HepG2 (cell line): ENCODE data around the gene DQX1. TPM values are rescaled to one million over a fixed set of nuclear protein-coding genes. Genes with fewer than 3 reads are reported as not detected.

Experiments
- CREB1 ChIP-seq, 2 experiments: fragments of 450-650 bp in 1 of 2; IDR thresholded peaks; 2 replicates each; pipeline ENCODE4 v1.6.1; 2016 to 2017; ENCODE audit warnings: control low read depth in 1 of 2, mild to moderate bottlenecking in 1 of 2, missing compliant biosample characterization in 1 of 2, missing genetic modification characterization in 1 of 2
- ISL2 ChIP-seq: sonication (generic); formaldehyde crosslinking; IDR thresholded peaks from 2 replicates; pipeline ENCODE4 v1.5.0; 2020; ENCODE audit warnings: missing genetic modification reagents
- MTA1 ChIP-seq: sonication (generic); formaldehyde crosslinking; IDR thresholded peaks from 2 replicates; pipeline ENCODE4 v1.4.0; 2020; ENCODE audit warnings: missing genetic modification reagents, mild to moderate bottlenecking, borderline replicate concordance
- MYC ChIP-seq: sonication (generic); formaldehyde crosslinking; IDR thresholded peaks from 2 replicates; pipeline ENCODE4 v1.9.0; 2021; ENCODE audit warnings: missing genetic modification reagents, borderline replicate concordance
- NFYC ChIP-seq: IDR thresholded peaks from 2 replicates; pipeline ENCODE4 v1.6.1; 2016; ENCODE audit warnings: missing genetic modification reagents, missing compliant biosample characterization
- SETDB1 ChIP-seq: sonication (generic); formaldehyde crosslinking; IDR thresholded peaks from 2 replicates; pipeline ENCODE4 v1.5.1; 2020; ENCODE audit warnings: missing genetic modification reagents, mild to moderate bottlenecking, borderline replicate concordance
- SMARCC2 ChIP-seq: fragments of 450-650 bp; IDR thresholded peaks from 2 replicates; pipeline ENCODE4 v1.6.1; 2017; ENCODE audit warnings: antibody characterized with exemption, mild to moderate bottlenecking
- SRSF9 ChIP-seq: fragments of 200-400 bp; formaldehyde crosslinking; IDR thresholded peaks from 2 replicates; pipeline ENCODE4 v1.6.1; 2018; ENCODE audit warnings: borderline replicate concordance, mild to moderate bottlenecking, low read depth, low read length; ENCODE audit not compliant: insufficient read depth, poor library complexity, severe bottlenecking
- U2AF1 ChIP-seq: fragments of 200-400 bp; formaldehyde crosslinking; optimal IDR thresholded peaks from 2 replicates; pipeline ENCODE3; 2017; ENCODE audit warnings: mild to moderate bottlenecking, low read depth, low read length
- ZNF383 ChIP-seq: sonication (generic); formaldehyde crosslinking; IDR thresholded peaks from 2 replicates; pipeline ENCODE4 v1.4.0; 2020; ENCODE audit warnings: missing genetic modification reagents, mild to moderate bottlenecking, borderline replicate concordance
- ZNF652 ChIP-seq: IDR thresholded peaks from 2 replicates; pipeline ENCODE4 v1.6.1; 2016; ENCODE audit warnings: low read depth, borderline replicate concordance
- polyA plus RNA-seq, 8 experiments: library from polyadenylated mRNA; depleted of rRNA in 3 of 8; stranded (reverse) in 7 of 8; unstranded in 1 of 8; fragments of >200 nt; fragmentation: Illumina TruSeq in 4 of 8; extraction: Trizol in 4 of 8; gene quantifications; 2 replicates each; pipeline versions ENCODE4 v1.2.1 to v1.2.3, GENCODE V29; 2011 to 2016; ENCODE audit warnings: low read depth in 4 of 8, missing spikeins in 1 of 8, mixed read lengths in 1 of 8; ENCODE audit not compliant: insufficient read depth in 1 of 8
- total RNA-seq, 5 experiments: library from RNA; depleted of rRNA; stranded (reverse); fragments of >200 nt; fragmentation: Illumina TruSeq; extraction: Trizol; gene quantifications; 2 replicates each; pipeline ENCODE4 v1.2.3, GENCODE V29; 2016; ENCODE audit warnings: low read depth in 1 of 5
- TF ChIP-seq, protein P1 (sequence below): sonication (generic); formaldehyde crosslinking; IDR thresholded peaks from one replicate; pipeline ENCODE4 v1.5.1; 2020; ENCODE audit warnings: mild to moderate bottlenecking, missing genetic modification reagents; ENCODE audit errors: not compliant biosample characterization
- TF ChIP-seq, protein P2 (sequence below): IDR thresholded peaks from 2 replicates; pipeline ENCODE4 v1.6.1; 2016; ENCODE audit warnings: control low read depth
- TF ChIP-seq, protein P3 (sequence below): sonication (generic); formaldehyde crosslinking; IDR thresholded peaks from 2 replicates; pipeline ENCODE4 v1.5.0; 2020; ENCODE audit warnings: mild to moderate bottlenecking, missing genetic modification reagents
- TF ChIP-seq, protein P4 (sequence below): sonication (generic); formaldehyde crosslinking; IDR thresholded peaks from 2 replicates; pipeline ENCODE4 v1.8.0; 2022; ENCODE audit warnings: mild to moderate bottlenecking, missing genetic modification reagents, moderate library complexity

The DQX1 gene
- total and polyA plus RNA-seq, 2 of the 13 experiments (the other 11 are each of a cell fraction or from before 2014, with no cell fraction given), result 27.6 to 89.8 TPM

DNA sequence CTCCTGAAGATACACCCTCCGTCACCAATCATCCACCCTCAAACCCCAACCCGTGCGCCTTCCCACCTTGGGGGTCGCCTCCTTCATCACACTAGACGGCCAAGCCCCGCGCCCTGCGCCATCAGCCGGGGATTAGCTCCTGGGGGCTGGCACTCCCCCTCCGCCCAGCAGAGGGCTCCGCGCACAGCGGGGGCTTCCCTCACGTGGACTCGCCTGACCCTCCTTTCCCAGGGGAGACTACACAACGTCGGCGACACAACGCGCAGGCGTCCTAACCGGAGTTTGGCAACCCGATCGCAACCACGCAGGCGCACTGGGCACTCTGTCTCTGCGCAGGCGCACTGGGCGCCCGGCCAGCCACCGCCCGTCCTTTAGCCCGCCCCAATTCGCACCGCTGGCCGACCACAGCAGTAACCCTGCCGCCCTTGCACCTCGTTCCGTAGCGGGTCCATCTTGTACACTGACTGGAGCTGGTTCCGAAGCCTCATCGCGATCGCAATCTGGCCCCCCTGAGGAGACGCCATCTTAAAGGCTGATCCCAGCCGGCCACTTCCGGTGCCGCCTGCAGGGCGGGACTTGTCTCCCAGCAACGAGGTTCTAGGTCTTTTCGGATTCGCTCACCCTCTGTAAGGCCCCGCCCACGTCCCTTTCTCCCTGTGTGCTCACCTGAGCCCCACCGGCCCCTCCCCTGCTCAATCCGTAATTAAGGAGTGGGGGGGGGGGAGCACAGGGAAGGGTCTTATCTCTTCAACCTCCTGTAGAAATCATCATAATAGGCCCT lies 18.7 kb downstream of the DQX1 start, which contains the start of gene PCGF1 (continued):
- TF ChIP-seq, protein P1, sequence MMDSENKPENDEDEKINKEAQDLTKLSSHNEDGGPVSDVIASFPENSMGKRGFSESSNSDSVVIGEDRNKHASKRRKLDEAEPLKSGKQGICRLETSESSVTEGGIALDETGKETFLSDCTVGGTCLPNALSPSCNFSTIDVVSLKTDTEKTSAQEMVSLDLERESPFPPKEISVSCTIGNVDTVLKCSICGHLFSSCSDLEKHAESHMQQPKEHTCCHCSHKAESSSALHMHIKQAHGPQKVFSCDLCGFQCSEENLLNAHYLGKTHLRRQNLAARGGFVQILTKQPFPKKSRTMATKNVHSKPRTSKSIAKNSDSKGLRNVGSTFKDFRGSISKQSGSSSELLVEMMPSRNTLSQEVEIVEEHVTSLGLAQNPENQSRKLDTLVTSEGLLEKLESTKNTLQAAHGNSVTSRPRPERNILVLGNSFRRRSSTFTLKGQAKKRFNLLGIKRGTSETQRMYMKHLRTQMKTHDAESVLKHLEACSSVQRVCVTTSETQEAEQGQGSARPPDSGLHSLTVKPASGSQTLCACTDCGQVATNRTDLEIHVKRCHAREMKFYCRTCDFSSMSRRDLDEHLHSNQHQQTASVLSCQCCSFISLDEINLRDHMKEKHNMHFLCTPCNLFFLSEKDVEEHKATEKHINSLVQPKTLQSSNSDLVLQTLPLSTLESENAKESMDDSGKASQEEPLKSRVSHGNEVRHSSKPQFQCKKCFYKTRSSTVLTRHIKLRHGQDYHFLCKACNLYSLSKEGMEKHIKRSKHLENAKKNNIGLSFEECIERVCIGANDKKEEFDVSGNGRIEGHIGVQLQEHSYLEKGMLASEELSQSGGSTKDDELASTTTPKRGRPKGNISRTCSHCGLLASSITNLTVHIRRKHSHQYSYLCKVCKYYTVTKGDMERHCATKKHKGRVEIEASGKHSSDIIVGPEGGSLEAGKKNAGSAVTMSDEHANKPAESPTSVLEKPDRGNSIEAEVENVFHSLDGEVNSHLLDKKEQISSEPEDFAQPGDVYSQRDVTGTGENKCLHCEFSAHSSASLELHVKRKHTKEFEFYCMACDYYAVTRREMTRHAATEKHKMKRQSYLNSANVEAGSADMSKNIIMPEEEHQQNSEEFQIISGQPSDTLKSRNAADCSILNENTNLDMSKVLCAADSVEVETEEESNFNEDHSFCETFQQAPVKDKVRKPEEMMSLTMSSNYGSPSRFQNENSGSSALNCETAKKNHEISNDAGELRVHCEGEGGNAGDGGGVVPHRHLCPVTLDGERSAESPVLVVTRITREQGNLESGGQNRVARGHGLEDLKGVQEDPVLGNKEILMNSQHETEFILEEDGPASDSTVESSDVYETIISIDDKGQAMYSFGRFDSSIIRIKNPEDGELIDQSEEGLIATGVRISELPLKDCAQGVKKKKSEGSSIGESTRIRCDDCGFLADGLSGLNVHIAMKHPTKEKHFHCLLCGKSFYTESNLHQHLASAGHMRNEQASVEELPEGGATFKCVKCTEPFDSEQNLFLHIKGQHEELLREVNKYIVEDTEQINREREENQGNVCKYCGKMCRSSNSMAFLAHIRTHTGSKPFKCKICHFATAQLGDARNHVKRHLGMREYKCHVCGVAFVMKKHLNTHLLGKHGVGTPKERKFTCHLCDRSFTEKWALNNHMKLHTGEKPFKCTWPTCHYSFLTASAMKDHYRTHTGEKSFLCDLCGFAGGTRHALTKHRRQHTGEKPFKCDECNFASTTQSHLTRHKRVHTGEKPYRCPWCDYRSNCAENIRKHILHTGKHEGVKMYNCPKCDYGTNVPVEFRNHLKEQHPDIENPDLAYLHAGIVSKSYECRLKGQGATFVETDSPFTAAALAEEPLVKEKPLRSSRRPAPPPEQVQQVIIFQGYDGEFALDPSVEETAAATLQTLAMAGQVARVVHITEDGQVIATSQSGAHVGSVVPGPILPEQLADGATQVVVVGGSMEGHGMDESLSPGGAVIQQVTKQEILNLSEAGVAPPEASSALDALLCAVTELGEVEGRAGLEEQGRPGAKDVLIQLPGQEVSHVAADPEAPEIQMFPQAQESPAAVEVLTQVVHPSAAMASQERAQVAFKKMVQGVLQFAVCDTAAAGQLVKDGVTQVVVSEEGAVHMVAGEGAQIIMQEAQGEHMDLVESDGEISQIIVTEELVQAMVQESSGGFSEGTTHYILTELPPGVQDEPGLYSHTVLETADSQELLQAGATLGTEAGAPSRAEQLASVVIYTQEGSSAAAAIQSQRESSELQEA (CRISPR knock-in tag), result peak; percentile 9
- TF ChIP-seq ISL2 (CRISPR knock-in tag) (peak; percentile 94), MYC (CRISPR knock-in tag) (peak; percentile 89), CREB1 (IDR thresholded peaks at IDR 0.05) (0 out of 2 replicates have a peak, but pooled peaks have one; percentile 44), CREB1 (CRISPR knock-in tag; IDR thresholded peaks at IDR 0.05) (peak; percentile 73), ZNF383 (CRISPR knock-in tag) (peak; percentile 97), ZNF652 (no peak), SETDB1 (CRISPR knock-in tag) (no peak), SRSF9 (no peak), U2AF1 (no peak), NFYC (CRISPR knock-in tag) (peak; percentile 80), MTA1 (CRISPR knock-in tag) (peak; percentile 81; the same call in 1 of the 2 replicates), SMARCC2 (no peak)
- TF ChIP-seq, protein P2, sequence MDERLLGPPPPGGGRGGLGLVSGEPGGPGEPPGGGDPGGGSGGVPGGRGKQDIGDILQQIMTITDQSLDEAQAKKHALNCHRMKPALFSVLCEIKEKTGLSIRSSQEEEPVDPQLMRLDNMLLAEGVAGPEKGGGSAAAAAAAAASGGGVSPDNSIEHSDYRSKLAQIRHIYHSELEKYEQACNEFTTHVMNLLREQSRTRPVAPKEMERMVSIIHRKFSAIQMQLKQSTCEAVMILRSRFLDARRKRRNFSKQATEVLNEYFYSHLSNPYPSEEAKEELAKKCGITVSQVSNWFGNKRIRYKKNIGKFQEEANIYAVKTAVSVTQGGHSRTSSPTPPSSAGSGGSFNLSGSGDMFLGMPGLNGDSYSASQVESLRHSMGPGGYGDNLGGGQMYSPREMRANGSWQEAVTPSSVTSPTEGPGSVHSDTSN (CRISPR knock-in tag), result no peak; the same call in 1 of the 2 replicates
- TF ChIP-seq, protein P3, sequence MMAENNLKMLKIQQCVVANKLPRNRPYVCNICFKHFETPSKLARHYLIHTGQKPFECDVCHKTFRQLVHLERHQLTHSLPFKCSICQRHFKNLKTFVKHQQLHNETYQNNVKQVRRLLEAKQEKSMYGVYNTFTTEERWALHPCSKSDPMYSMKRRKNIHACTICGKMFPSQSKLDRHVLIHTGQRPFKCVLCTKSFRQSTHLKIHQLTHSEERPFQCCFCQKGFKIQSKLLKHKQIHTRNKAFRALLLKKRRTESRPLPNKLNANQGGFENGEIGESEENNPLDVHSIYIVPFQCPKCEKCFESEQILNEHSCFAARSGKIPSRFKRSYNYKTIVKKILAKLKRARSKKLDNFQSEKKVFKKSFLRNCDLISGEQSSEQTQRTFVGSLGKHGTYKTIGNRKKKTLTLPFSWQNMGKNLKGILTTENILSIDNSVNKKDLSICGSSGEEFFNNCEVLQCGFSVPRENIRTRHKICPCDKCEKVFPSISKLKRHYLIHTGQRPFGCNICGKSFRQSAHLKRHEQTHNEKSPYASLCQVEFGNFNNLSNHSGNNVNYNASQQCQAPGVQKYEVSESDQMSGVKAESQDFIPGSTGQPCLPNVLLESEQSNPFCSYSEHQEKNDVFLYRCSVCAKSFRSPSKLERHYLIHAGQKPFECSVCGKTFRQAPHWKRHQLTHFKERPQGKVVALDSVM (CRISPR knock-in tag), result peak; percentile 8
- TF ChIP-seq, protein P4, sequence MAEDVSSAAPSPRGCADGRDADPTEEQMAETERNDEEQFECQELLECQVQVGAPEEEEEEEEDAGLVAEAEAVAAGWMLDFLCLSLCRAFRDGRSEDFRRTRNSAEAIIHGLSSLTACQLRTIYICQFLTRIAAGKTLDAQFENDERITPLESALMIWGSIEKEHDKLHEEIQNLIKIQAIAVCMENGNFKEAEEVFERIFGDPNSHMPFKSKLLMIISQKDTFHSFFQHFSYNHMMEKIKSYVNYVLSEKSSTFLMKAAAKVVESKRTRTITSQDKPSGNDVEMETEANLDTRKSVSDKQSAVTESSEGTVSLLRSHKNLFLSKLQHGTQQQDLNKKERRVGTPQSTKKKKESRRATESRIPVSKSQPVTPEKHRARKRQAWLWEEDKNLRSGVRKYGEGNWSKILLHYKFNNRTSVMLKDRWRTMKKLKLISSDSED, result peak; percentile 58; the same call in 1 of the 2 replicates
